Measurements from ENCODE around the gene HMGCLL1.

Gene HMGCLL1

GRCh38 chr6:55443238-55444134 is 135.5 kb downstream of the HMGCLL1 start:
- no peak for DNase-seq (ENCODE audit: low read depth in 2 of 2)

- DNase-seq (ENCODE audit: low read depth in 2 of 2) = no peak
Observed at GRCh38 chr6:55438203-55438602, 140.8 kb downstream of the HMGCLL1 start.

- DNase-seq (ENCODE audit: low read depth in 2 of 2) = no peak
Observed at GRCh38 chr6:55437141-55437540, 141.9 kb downstream of the HMGCLL1 start.

- no peak for DNase-seq (ENCODE audit: low read depth in 2 of 2)
Observed at GRCh38 chr6:55433446-55434130, 145.4 kb downstream of the HMGCLL1 start.

- DNase-seq (ENCODE audit: low read depth in 2 of 2) = no peak
Observed at GRCh38 chr6:55423933-55424332, 155.1 kb downstream of the HMGCLL1 start.

- DNase-seq (ENCODE audit: low read depth in 2 of 2) = no peak
Observed at GRCh38 chr6:55410674-55411073, 168.3 kb downstream of the HMGCLL1 start.

GRCh38 chr6:55405474-55406235 is 173.3 kb downstream of the HMGCLL1 start:
- no peak for DNase-seq (ENCODE audit: low read depth in 2 of 2)

GRCh38 chr6:55399351-55399750 is 179.6 kb downstream of the HMGCLL1 start:
- DNase-seq (ENCODE audit: low read depth in 2 of 2) = no peak

GRCh38 chr6:55397986-55398385 is 181.0 kb downstream of the HMGCLL1 start:
- DNase-seq (ENCODE audit: low read depth in 2 of 2) = no peak

- no peak for DNase-seq (ENCODE audit: low read depth in 2 of 2)
Observed at GRCh38 chr6:55395871-55396270, 183.1 kb downstream of the HMGCLL1 start.

- DNase-seq (ENCODE audit: low read depth in 2 of 2) = no peak
Observed at GRCh38 chr6:55388211-55388610, 190.8 kb downstream of the HMGCLL1 start.
